MCF 10A (cell line): Measurements from ENCODE around the gene ZNF30. TPM values are rescaled to one million over a fixed set of nuclear protein-coding genes. Genes with fewer than 3 reads are reported as not detected.
A peak's percentile ranks its signal among the peaks of the same experiment; 100 is the strongest.
"Not testable (repeated sequence)": the region's sequence is repeated elsewhere in the genome, so short reads cannot be mapped to it uniquely, and the experiment has no call there.

ENCODE experiments used
- BruUV-seq: library from RNA; stranded (reverse); fragments of 400-500 nt; replicated peaks from 2 replicates; lab custom pipeline; 2021; lab: Mats Ljungman, UMichigan
- CTCF ChIA-PET: fragments of 300-600 bp; sonication (Branson Sonifier 250); formaldehyde crosslinking; extraction: SDS; loops from one replicate; lab custom pipeline; 2021; ENCODE audit warnings: antibody characterized with exemption, inconsistent platforms; lab: Yijun Ruan, JAX
- POLR2A ChIA-PET: fragments of 300-600, 350-650 bp; sonication (Branson Sonifier 250); formaldehyde crosslinking; extraction: SDS; loops from one replicate; lab custom pipeline; 2020; ENCODE audit warnings: antibody characterized with exemption, inconsistent platforms; lab: Yijun Ruan, JAX
- DNase-seq: peaks from one replicate; pipeline ENCODE4 v3.0.0-alpha.2; 2018; ENCODE audit not compliant: unreplicated experiment
- H3K27ac Mint-ChIP-seq: one replicate; pipeline ENCODE4 v1.8.0; 2022; ENCODE audit warnings: mild to moderate bottlenecking, low read depth, mixed read lengths; ENCODE audit not compliant: unreplicated experiment
- H3K27me3 Mint-ChIP-seq: one replicate; pipeline ENCODE4 v1.8.0; 2022; ENCODE audit warnings: mixed read lengths; ENCODE audit not compliant: insufficient read depth, unreplicated experiment
- H3K36me3 Mint-ChIP-seq: one replicate; pipeline ENCODE4 v1.8.0; 2022; ENCODE audit warnings: mild to moderate bottlenecking, moderate library complexity, mixed read lengths; ENCODE audit not compliant: insufficient read depth, unreplicated experiment
- H3K4me1 Mint-ChIP-seq: one replicate; pipeline ENCODE4 v1.8.0; 2022; ENCODE audit warnings: mixed read lengths; ENCODE audit not compliant: insufficient read depth, unreplicated experiment
- H3K4me3 Mint-ChIP-seq: one replicate; pipeline ENCODE4 v1.8.0; 2022; ENCODE audit warnings: mild to moderate bottlenecking, moderate library complexity, mixed read lengths; ENCODE audit not compliant: unreplicated experiment
- H3K9me3 Mint-ChIP-seq: one replicate; pipeline ENCODE4 v1.8.0; 2022; ENCODE audit warnings: mixed read lengths; ENCODE audit not compliant: unreplicated experiment
- intact Hi-C: fragments of 100-400 bp; cut with micrococcal nuclease; formaldehyde crosslinking; loops from 2 replicates; pipeline ENCODE4 v1.14.1; 2022
- total RNA-seq: library from RNA; stranded (reverse); gene quantifications from 2 replicates; pipeline ENCODE4 v1.2.3, GENCODE V29; 2022
- TF ChIP-seq, protein P1 (sequence below): fragments of 200-600 bp; IDR thresholded peaks from one replicate; pipeline ENCODE4 v1.8.0; 2022; ENCODE audit warnings: antibody characterized with exemption, mild to moderate bottlenecking; ENCODE audit not compliant: unreplicated experiment

The ZNF30 gene
- total RNA-seq, 1 experiment from 2014 or later = 4.0 TPM

DNA sequence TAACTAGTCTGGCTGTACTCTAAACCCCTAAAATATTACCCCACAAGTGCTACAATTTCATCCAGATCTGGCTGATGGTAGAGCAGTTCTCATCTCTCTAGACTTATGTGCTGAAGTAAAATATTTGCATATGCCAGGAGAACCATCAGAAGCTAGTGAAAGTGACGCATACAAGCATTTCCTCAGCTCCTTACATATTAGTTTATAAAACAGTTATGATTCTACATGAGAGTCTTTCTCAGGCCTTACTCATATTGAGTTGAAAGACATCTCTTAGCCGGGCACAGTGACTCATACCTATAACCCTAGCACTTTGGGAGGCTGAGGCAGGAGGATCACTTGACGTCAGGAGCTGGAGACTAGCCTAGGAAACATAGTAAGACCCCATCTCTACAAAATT lies 15.9 kb upstream of the ZNF30 start:
- Mint-ChIP-seq H3K4me1 (no peaks in the 10 kb centered on the region), H3K27ac (no peak overlapping the region), H3K4me3 (no peak overlapping the region), H3K36me3 (peaks cover 16% of the 10 kb centered on the region), H3K27me3 (no peaks in the 10 kb centered on the region), H3K9me3 (peaks cover 34% of the 10 kb centered on the region)
- ChIA-PET CTCF (no interaction called here), POLR2A (no interaction called here)
- BruUV-seq = no TSS peak
- TF ChIP-seq, protein P1, sequence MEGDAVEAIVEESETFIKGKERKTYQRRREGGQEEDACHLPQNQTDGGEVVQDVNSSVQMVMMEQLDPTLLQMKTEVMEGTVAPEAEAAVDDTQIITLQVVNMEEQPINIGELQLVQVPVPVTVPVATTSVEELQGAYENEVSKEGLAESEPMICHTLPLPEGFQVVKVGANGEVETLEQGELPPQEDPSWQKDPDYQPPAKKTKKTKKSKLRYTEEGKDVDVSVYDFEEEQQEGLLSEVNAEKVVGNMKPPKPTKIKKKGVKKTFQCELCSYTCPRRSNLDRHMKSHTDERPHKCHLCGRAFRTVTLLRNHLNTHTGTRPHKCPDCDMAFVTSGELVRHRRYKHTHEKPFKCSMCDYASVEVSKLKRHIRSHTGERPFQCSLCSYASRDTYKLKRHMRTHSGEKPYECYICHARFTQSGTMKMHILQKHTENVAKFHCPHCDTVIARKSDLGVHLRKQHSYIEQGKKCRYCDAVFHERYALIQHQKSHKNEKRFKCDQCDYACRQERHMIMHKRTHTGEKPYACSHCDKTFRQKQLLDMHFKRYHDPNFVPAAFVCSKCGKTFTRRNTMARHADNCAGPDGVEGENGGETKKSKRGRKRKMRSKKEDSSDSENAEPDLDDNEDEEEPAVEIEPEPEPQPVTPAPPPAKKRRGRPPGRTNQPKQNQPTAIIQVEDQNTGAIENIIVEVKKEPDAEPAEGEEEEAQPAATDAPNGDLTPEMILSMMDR = no peak
- intact Hi-C loops = no loop called here
- DNase-seq = no peak

- H3K4me3 Mint-ChIP-seq, CTCF ChIA-PET, BruUV-seq, H3K27me3 Mint-ChIP-seq, intact Hi-C loops, H3K36me3 Mint-ChIP-seq, H3K27ac Mint-ChIP-seq, H3K4me1 Mint-ChIP-seq, DNase-seq: not testable (repeated sequence)
- H3K9me3 Mint-ChIP-seq = peaks cover 35% of the 10 kb centered on the region
- POLR2A ChIA-PET = interaction anchor here (0.6 kb wide), 1 partner anchor 33 kb away, joined by 3 read pairs; no protein-coding TSS in a partner anchor
Observed at GRCh38 chr19:34917144-34917543, 9.6 kb upstream of the ZNF30 start.

GRCh38 chr19:34918190-34918589 lies 8.5 kb upstream of the ZNF30 start:
- no peak overlapping the region for H3K27ac Mint-ChIP-seq
- CTCF ChIA-PET = no interaction called here
- H3K4me1 Mint-ChIP-seq = no peaks in the 10 kb centered on the region
- no peaks in the 10 kb centered on the region for H3K27me3 Mint-ChIP-seq
- peaks cover 30% of the 10 kb centered on the region for H3K9me3 Mint-ChIP-seq
- TF ChIP-seq, protein P1 = no peak
- H3K36me3 Mint-ChIP-seq = peaks cover 5% of the 10 kb centered on the region
- BruUV-seq = no TSS peak
- DNase-seq = no peak
- H3K4me3 Mint-ChIP-seq = no peak overlapping the region
- POLR2A ChIA-PET = no interaction called here
- intact Hi-C loops = no loop called here

- CTCF ChIA-PET, POLR2A ChIA-PET, H3K36me3 Mint-ChIP-seq: not testable (repeated sequence)
Observed at GRCh38 chr19:34920090-34920786, 6.5 kb upstream of the ZNF30 start.

DNA sequence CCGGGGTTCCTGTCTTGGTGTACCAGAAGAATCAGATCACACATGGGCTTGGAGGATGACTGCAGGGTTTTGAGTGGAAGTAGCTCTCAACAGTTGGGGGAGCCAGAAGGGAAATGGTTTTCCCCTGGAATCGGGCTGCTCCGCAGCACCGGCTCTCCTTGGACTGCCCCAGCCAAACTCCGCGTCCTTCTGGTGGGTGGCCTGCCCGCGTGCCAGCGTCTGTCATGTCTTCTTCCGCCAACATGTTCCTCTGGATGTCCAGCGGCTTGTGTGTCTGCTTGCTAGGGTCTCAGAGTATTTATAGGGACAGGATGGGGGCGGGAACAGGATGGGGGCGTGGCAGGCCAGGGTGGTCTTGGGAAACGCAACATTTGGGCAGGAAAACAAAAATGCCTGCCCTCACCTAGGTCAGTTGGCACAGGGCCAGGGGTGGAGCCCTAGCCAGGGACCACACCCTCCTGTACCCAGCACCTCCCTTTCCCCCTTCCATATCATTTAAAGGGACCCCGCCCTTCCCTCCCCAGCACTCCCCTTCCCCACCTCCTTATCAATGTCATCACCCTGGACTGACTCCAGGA lies 1.3 kb upstream of the ZNF30 start:
- DNase-seq = no peak
- Mint-ChIP-seq H3K36me3 (peaks cover 10% of the 10 kb centered on the region), H3K27me3 (no peaks in the 10 kb centered on the region), H3K9me3 (no peaks in the 10 kb centered on the region), H3K4me1 (peaks cover 4% of the 10 kb centered on the region), H3K27ac (no peak overlapping the region), H3K4me3 (no peak overlapping the region)
- CTCF ChIA-PET = interaction anchor here (0.6 kb wide), 1 partner anchor 141 kb away, joined by 3 read pairs; no protein-coding TSS in a partner anchor
- TF ChIP-seq, protein P1 = no peak
- POLR2A ChIA-PET = interaction anchor here (1.3 kb wide), 1 partner anchor 38 kb away, joined by 4 read pairs; the partner anchor contains the start of gene ZNF792
- BruUV-seq = no TSS peak
- intact Hi-C loops = no loop called here

More at GRCh38 chr19:34920090-34920786, 6.5 kb upstream of the ZNF30 start:
- Mint-ChIP-seq H3K27ac (peak overlapping the region; percentile 63), H3K9me3 (peaks cover 24% of the 10 kb centered on the region)
- BruUV-seq, H3K4me3 Mint-ChIP-seq, H3K4me1 Mint-ChIP-seq, intact Hi-C loops, DNase-seq, H3K27me3 Mint-ChIP-seq: not testable (repeated sequence)
